Right lobe of liver (tissue), 6 donors: Measurements from ENCODE around the gene XPA. TPM values are rescaled to one million over a fixed set of nuclear protein-coding genes. Genes with fewer than 3 reads are reported as not detected.
A peak's percentile ranks its signal among the peaks of the same experiment; 100 is the strongest.

Experiments
- ATAC-seq, 4 donors: fragments of 200-7000 bp; cut with Tn5 transposase; one replicate each; pipeline ENCODE4 v1.9.1; 2020; ENCODE audit warnings: mild to moderate bottlenecking in 4 of 4, moderate library complexity in 4 of 4
- DNase-seq, 3 donors: peaks; one replicate each; pipeline ENCODE4 v3.0.0-alpha.2; 2020
- H3K27ac ChIP-seq, 3 donors: fragments of 200-600 bp; one replicate each; pipeline ENCODE4 v1.8.0; 2022
- H3K27me3 ChIP-seq, 2 donors: fragments of 200-600 bp; one replicate each; pipeline ENCODE4 v1.8.0; 2022
- H3K36me3 ChIP-seq, 4 donors: fragments of 200-600 bp; sonication (generic) in 1 of 4; one replicate each; pipeline versions ENCODE4 v1.5.1 to v1.8.0; 2017 to 2022; ENCODE audit warnings: control low read depth in 1 of 4
- H3K4me1 ChIP-seq, 4 donors: fragments of 200-600 bp; sonication (generic) in 1 of 4; one replicate each; pipeline versions ENCODE4 v1.5.1 to v1.8.0; 2017 to 2022; ENCODE audit warnings: control low read depth in 1 of 4
- H3K4me3 ChIP-seq, 3 donors: fragments of 200-600 bp; one replicate each; pipeline ENCODE4 v1.8.0; 2022
- H3K9me3 ChIP-seq, 4 donors: fragments of 200-600 bp; sonication (generic) in 1 of 4; one replicate each; pipeline versions ENCODE4 v1.5.1 to v1.8.0; 2017 to 2022; ENCODE audit warnings: control low read depth in 1 of 4
- POLR2A ChIP-seq: fragments of 450-650 bp; IDR thresholded peaks from one replicate; pipeline ENCODE4 v1.6.1; 2017; ENCODE audit warnings: antibody characterized with exemption, mild to moderate bottlenecking
- WGBS: methylation state at CpG from one replicate; pipeline ENCODE4 v1.1.6; 2018; ENCODE audit warnings: low coverage, low lambda C conversion rate; ENCODE audit not compliant: insufficient coverage; ENCODE audit errors: missing lambda C conversion rate; 5-methylcytosine and 5-hydroxymethylcytosine counted together
- intact Hi-C, 2 donors: fragments of 100-400 bp; cut with DNase I; formaldehyde crosslinking; loops; one replicate each; pipeline versions ENCODE4 v1.11.2 to v1.14.1; 2022
- total RNA-seq, 6 experiments: library from RNA; depleted of rRNA in 2 of 6; stranded (reverse); fragments of >200 nt in 2 of 6; fragmentation: NEBNext Ultra II Directional in 3 of 6; extraction: Animal tissue kit (Norgen Biotek cat#: 25700) in 3 of 6; gene quantifications; one replicate each; pipeline versions ENCODE4 v1.1.0 to v1.2.4, GENCODE V29; 2016 to 2023
- TF ChIP-seq, protein P1 (sequence below), 4 donors: fragments of 200-600 bp in 3 of 4; fragments of 450-650 bp in 1 of 4; IDR thresholded peaks; one replicate each; pipeline versions ENCODE4 v1.5.1 to v1.8.0; 2016 to 2022; ENCODE audit warnings: antibody characterized with exemption in 4 of 4, mild to moderate bottlenecking in 2 of 4
- donor health status: DM: no; HTN: yes; CAD: no.
- donor health status: DM: no; HTN: no; CAD: no.
- donor health status: DM: no; HTN: no; CAD: no.
- donor health status: DM: no; HTN: yes; CAD: no.
- donor health status: DM: no; HTN: yes; CAD: no.

The XPA gene
- total RNA-seq, 6 experiments from 2014 or later: 4.4 to 9.0 (median 6.7) TPM

DNA sequence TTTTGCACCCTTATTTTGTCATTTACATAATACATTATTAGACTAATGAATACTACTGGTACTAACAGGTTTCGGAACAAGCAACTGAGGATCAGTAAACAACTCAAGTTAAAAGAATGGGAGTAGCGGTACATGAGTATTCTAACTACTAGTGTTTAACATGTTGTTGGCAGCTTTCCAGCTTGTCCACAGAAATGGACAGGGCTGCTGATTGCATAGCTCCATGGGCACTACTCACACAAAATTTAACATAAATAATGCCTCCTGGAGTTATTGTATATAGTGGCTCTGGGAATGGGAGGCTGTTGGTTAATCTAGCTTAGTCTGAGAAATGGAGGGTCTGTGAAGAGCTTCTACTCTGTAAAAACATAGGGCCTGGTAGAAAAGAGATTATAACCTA lies 56.8 kb downstream of the XPA start:
- TF ChIP-seq, protein P1, sequence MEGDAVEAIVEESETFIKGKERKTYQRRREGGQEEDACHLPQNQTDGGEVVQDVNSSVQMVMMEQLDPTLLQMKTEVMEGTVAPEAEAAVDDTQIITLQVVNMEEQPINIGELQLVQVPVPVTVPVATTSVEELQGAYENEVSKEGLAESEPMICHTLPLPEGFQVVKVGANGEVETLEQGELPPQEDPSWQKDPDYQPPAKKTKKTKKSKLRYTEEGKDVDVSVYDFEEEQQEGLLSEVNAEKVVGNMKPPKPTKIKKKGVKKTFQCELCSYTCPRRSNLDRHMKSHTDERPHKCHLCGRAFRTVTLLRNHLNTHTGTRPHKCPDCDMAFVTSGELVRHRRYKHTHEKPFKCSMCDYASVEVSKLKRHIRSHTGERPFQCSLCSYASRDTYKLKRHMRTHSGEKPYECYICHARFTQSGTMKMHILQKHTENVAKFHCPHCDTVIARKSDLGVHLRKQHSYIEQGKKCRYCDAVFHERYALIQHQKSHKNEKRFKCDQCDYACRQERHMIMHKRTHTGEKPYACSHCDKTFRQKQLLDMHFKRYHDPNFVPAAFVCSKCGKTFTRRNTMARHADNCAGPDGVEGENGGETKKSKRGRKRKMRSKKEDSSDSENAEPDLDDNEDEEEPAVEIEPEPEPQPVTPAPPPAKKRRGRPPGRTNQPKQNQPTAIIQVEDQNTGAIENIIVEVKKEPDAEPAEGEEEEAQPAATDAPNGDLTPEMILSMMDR (IDR thresholded peaks at IDR 0.05): no peak
- no peak for TF ChIP-seq POLR2A
- no peaks in the 10 kb centered on the region for H3K9me3 ChIP-seq
- no peak for DNase-seq
- no peak for ATAC-seq
- H3K27me3 ChIP-seq: no peaks in the 10 kb centered on the region
- no peak overlapping the region for H3K27ac ChIP-seq
- 79% methylated on average over 2 of the region's 2 CpGs for WGBS
- H3K36me3 ChIP-seq: peaks cover 0 to 33% (median 6%) of the 10 kb centered on the region in 4 donors
- H3K4me1 ChIP-seq: peaks cover 0 to 23% (median 5%) of the 10 kb centered on the region in 4 donors
- no peak overlapping the region for H3K4me3 ChIP-seq
- intact Hi-C loops: no loop called here

DNA sequence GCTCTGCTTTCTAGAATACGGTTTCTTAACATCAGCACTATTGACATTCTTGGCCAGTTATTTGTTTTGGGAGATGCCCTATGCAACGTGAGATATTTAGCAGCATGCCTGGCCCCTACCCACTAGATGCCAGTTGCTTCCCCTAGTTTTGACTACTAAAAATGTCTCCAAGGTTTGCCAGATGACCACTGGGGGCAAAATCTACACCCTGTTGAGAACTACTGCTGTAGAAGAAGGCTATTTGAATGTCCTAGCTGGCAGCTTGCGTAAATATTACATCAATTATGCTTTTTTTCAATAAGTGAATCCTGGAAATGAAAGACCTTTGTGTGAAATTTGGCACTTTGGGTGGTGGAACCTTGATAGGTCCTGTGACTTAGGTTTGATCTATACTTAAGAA lies 58.5 kb downstream of the XPA start:
- ATAC-seq (no peak), DNase-seq (no peak)
- no peak overlapping the region for H3K27ac ChIP-seq
- peaks cover 0 to 29% (median 6%) of the 10 kb centered on the region in 4 donors for H3K36me3 ChIP-seq
- H3K27me3 ChIP-seq: no peaks in the 10 kb centered on the region
- TF ChIP-seq, protein P1 (IDR thresholded peaks at IDR 0.05): no peak
- WGBS: 40% methylated on average over 3 of the region's 3 CpGs
- peaks cover 0 to 30% (median 9%) of the 10 kb centered on the region in 4 donors for H3K4me1 ChIP-seq
- intact Hi-C loops: no loop called here
- H3K4me3 ChIP-seq: no peak overlapping the region
- H3K9me3 ChIP-seq: no peaks in the 10 kb centered on the region

DNA sequence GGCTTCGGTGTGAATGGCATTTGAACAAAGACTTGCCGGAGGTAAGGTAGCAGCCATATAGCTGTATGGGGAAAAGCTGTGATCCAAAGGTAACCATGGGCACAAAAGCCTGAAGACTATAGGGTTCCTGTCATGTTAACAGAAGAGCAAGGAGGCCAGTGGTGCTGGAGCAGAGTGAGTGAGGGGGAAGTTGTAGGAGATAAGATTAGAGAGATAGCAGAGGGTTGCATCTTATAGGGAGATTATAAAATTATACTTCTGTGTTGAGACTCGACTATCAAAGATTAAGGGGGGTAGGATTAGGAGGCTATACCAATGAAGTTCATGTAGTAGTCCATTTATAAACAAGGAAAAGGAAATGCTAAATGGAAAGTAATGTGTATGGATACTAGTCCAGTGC lies 60.2 kb downstream of the XPA start:
- no peak overlapping the region for H3K4me3 ChIP-seq
- H3K4me1 ChIP-seq: peaks cover 0 to 34% (median 9%) of the 10 kb centered on the region in 4 donors
- no peak overlapping the region for H3K27ac ChIP-seq
- DNase-seq (no peak), ATAC-seq (no peak)
- no peaks in the 10 kb centered on the region for H3K9me3 ChIP-seq
- 82% methylated on average over 3 of the region's 3 CpGs for WGBS
- intact Hi-C loops: no loop called here
- no peak for TF ChIP-seq POLR2A
- TF ChIP-seq, protein P1 (IDR thresholded peaks at IDR 0.05): no peak
- no peaks in the 10 kb centered on the region for H3K27me3 ChIP-seq
- H3K36me3 ChIP-seq: peaks cover 0 to 13% (median 0%) of the 10 kb centered on the region in 4 donors

DNA sequence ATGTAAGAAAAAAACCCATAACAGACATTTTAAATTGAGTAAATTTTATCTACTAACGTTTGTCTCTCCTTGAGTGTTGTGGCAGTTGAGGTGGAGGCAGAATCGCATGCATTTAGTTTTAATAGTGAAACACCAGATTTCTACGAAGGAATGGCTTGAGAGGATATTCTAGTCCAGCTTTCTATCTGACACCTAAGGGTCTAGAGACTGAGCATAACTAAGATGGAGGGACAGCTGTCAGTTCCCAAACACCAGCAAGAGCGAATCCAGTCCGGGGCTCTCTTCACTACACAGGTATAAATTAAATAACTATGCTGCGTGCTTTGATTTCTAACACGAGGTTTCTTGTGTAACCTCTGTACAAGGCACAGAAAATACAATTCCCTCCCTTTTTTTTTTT lies 62.1 kb downstream of the XPA start:
- DNase-seq (no peak), ATAC-seq (no peak)
- no peaks in the 10 kb centered on the region for H3K27me3 ChIP-seq
- H3K4me1 ChIP-seq: peaks cover 0 to 35% (median 9%) of the 10 kb centered on the region in 4 donors
- WGBS: 61% methylated on average over 7 of the region's 7 CpGs
- no peak overlapping the region for H3K27ac ChIP-seq
- intact Hi-C loops: no loop called here
- H3K4me3 ChIP-seq: peak overlapping the region in 2 of 3 donors; percentile 88 to 91
- no peaks in the 10 kb centered on the region for H3K36me3 ChIP-seq
- no peaks in the 10 kb centered on the region for H3K9me3 ChIP-seq
- TF ChIP-seq, protein P1 (IDR thresholded peaks at IDR 0.05): no peak
- no peak for TF ChIP-seq POLR2A
